Measurements from ENCODE around the gene C11orf97. TPM values are rescaled to one million over a fixed set of nuclear protein-coding genes. Genes with fewer than 3 reads are reported as not detected.
A peak's percentile ranks its signal among the peaks of the same experiment; 100 is the strongest.
"Not testable (repeated sequence)": the region's sequence is repeated elsewhere in the genome, so short reads cannot be mapped to it uniquely, and the experiment has no call there.

The C11orf97 gene
- not detected in 2 replicates for total RNA-seq (2014; rRNA removed; shearing (Covaris generic))

- in situ Hi-C loops (cut with HindIII; ENCODE audit: low sequenced_read_pairs) = no loop called here
- DNase-seq (ENCODE audit: low spot score) = peak; percentile 71
These were observed at the start of gene C11orf97 for GRCh38 chr11:94511932-94512781. C11orf97 (plus strand) TSS chr11:94512461; CDS start chr11:94512529, 68 bp downstream.

GRCh38 chr11:94469416-94469815 is 42.8 kb upstream of the C11orf97 start:
- in situ Hi-C loops (cut with HindIII; ENCODE audit: low sequenced_read_pairs) = no loop called here
- DNase-seq (ENCODE audit: low spot score) = no peak

GRCh38 chr11:94472916-94473799 is 39.1 kb upstream of the C11orf97 start:
- in situ Hi-C loops (cut with HindIII; ENCODE audit: low sequenced_read_pairs) = no loop called here
- no peak for DNase-seq (ENCODE audit: low spot score)

GRCh38 chr11:94477624-94478023 is 34.6 kb upstream of the C11orf97 start:
- in situ Hi-C loops (cut with HindIII; ENCODE audit: low sequenced_read_pairs) = no loop called here
- no peak for DNase-seq (ENCODE audit: low spot score)

- in situ Hi-C loops (cut with HindIII; ENCODE audit: low sequenced_read_pairs) = no loop called here
- no peak for DNase-seq (ENCODE audit: low spot score)
These were observed 30.9 kb upstream of the C11orf97 start for GRCh38 chr11:94481342-94481741.

GRCh38 chr11:94486068-94486467 is 26.2 kb upstream of the C11orf97 start:
- in situ Hi-C loops (cut with HindIII; ENCODE audit: low sequenced_read_pairs) = no loop called here
- no peak for DNase-seq (ENCODE audit: low spot score)

- in situ Hi-C loops (cut with HindIII; ENCODE audit: low sequenced_read_pairs) = no loop called here
- peak; percentile 99 for DNase-seq (ENCODE audit: low spot score)
These were observed 18.8 kb upstream of the C11orf97 start, which contains the start of the genes ANKRD49 and MRE11 for GRCh38 chr11:94493281-94494125. ANKRD49 (plus strand) TSS chr11:94493984; CDS start chr11:94496694, 2,710 bp downstream. MRE11 (minus strand) TSS chr11:94493844; CDS start chr11:94492801, 1,043 bp downstream.

GRCh38 chr11:94494126-94494680 is 18.1 kb upstream of the C11orf97 start:
- DNase-seq (ENCODE audit: low spot score) = no peak
- in situ Hi-C loops (cut with HindIII; ENCODE audit: low sequenced_read_pairs) = no loop called here

GRCh38 chr11:94500181-94500580 is 12.1 kb upstream of the C11orf97 start:
- DNase-seq (ENCODE audit: low spot score) = no peak
- in situ Hi-C loops (cut with HindIII; ENCODE audit: low sequenced_read_pairs) = no loop called here

GRCh38 chr11:94501522-94501921 is 10.7 kb upstream of the C11orf97 start:
- in situ Hi-C loops (cut with HindIII; ENCODE audit: low sequenced_read_pairs) = no loop called here
- no peak for DNase-seq (ENCODE audit: low spot score)

- in situ Hi-C loops (cut with HindIII; ENCODE audit: low sequenced_read_pairs) = no loop called here
- peak; percentile 56 for DNase-seq (ENCODE audit: low spot score)
These were observed 7.5 kb upstream of the C11orf97 start for GRCh38 chr11:94504689-94505293.

GRCh38 chr11:94506513-94506912 is 5.7 kb upstream of the C11orf97 start:
- DNase-seq (ENCODE audit: low spot score); in situ Hi-C loops (cut with HindIII; ENCODE audit: low sequenced_read_pairs): not testable (repeated sequence)

GRCh38 chr11:94507485-94507884 is 4.8 kb upstream of the C11orf97 start:
- in situ Hi-C loops (cut with HindIII; ENCODE audit: low sequenced_read_pairs) = no loop called here
- DNase-seq (ENCODE audit: low spot score) = no peak

GRCh38 chr11:94513091-94513490 is 830 bp downstream of the C11orf97 start:
- peak; percentile 13 for DNase-seq (ENCODE audit: low spot score)
- in situ Hi-C loops (cut with HindIII; ENCODE audit: low sequenced_read_pairs) = no loop called here

GRCh38 chr11:94515398-94515797 is 3.1 kb downstream of the C11orf97 start:
- in situ Hi-C loops (cut with HindIII; ENCODE audit: low sequenced_read_pairs) = no loop called here

GRCh38 chr11:94516725-94517124 is 4.5 kb downstream of the C11orf97 start:
- in situ Hi-C loops (cut with HindIII; ENCODE audit: low sequenced_read_pairs) = no loop called here
- no peak for DNase-seq (ENCODE audit: low spot score)

More at GRCh38 chr11:94515398-94515797, 3.1 kb downstream of the C11orf97 start:
- DNase-seq (ENCODE audit: low spot score) = no peak

- in situ Hi-C loops (cut with HindIII; ENCODE audit: low sequenced_read_pairs) = no loop called here
- DNase-seq (ENCODE audit: low spot score) = no peak
These were observed 6.0 kb downstream of the C11orf97 start for GRCh38 chr11:94518300-94518699.

- in situ Hi-C loops (cut with HindIII; ENCODE audit: low sequenced_read_pairs) = no loop called here
- DNase-seq (ENCODE audit: low spot score) = peak; percentile 62
These were observed 7.3 kb downstream of the C11orf97 start for GRCh38 chr11:94519478-94520084.
